GDM1 (cell line): ENCODE data around the gene GARNL3.

Source experiments
- DNase-seq: peaks from one replicate; lab custom pipeline; 2025; lab: John Stamatoyannopoulos, UW

The GARNL3 gene

DNA sequence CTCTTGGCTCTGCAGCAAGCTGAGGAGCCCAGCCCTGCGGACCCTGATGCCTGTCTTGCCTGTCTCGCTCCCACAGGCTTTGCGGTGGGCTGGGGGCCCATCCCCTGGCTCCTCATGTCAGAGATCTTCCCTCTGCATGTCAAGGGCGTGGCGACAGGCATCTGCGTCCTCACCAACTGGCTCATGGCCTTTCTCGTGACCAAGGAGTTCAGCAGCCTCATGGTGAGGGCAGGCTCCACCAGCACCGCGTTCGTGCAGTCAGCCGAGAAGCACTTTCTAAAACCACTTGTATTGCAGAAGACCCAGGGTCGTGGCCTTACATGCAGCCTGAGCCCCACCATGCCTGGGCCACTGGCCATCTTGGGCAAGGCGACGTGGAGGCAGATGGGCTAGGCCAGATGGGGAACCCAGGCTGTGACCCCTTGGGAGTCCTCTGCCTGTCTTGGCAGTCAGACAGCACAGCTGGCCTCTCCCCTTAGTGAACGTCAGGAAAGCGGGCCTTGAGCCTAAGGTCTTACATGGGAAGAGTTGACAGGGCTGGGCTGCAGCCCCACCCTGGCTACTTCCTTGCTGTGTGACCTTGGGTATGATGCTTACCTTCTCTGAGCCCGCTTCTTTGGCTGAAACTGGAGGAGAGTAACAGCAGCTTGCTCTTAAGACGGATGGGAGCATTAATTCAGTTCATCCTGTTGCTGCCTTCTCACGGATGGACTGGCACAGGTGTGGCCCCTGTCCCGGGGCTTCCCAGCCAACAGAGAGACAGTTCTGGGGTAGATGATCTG, 141.0 kb downstream of the GARNL3 start:
- DNase-seq = no peak

DNA sequence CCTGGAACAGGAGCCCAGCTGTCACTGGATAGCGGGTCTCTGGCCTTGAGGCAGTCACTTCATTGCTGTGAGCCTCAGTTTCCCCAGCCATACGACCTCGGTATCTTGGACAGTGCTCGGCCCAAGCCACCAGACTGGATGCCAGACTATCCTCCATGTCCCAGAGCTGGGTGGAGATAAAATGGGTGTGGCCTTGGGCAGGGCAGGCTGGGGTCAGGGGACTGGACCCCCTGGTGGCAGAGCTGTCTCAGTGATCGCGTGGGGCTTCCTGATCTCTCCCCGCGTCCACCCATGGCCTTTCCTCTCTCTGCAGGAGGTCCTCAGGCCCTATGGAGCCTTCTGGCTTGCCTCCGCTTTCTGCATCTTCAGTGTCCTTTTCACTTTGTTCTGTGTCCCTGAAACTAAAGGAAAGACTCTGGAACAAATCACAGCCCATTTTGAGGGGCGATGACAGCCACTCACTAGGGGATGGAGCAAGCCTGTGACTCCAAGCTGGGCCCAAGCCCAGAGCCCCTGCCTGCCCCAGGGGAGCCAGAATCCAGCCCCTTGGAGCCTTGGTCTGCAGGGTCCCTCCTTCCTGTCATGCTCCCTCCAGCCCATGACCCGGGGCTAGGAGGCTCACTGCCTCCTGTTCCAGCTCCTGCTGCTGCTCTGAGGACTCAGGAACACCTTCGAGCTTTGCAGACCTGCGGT, 142.4 kb downstream of the GARNL3 start:
- DNase-seq = no peak

DNA sequence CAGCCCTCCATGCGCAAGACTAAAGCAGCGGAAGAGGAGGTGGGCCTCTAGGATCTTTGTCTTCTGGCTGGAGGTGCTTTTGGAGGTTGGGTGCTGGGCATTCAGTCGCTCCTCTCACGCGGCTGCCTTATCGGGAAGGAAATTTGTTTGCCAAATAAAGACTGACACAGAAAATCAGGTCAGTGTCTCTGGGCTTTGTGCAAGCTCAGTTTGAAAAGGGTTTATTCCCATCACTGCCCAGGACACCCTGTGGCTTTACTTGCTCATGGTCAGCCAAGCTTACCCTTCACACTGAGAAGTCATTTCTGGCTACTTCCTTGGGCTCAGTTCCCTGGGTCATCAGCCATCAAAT, 142.9 kb downstream of the GARNL3 start:
- no peak for DNase-seq

DNA sequence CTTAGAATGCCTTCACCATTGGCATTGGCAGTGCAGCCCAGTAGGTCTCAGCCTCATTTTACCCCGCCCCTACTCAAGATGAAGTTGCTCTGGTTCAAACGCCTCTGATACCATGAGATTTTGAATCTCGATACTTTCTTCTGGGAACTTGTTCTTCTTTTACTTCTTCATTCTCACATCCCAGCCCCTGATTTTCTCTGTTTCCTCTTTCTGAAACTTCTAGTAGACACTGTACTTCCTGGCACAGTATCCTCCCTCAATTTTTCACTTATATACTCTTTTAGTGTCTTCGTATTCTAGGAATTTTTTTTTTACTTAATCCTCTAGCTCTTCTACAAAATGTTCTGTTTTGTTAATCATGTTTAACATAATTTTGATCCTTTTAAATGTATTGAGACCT, 146.5 kb downstream of the GARNL3 start:
- no peak for DNase-seq

DNA sequence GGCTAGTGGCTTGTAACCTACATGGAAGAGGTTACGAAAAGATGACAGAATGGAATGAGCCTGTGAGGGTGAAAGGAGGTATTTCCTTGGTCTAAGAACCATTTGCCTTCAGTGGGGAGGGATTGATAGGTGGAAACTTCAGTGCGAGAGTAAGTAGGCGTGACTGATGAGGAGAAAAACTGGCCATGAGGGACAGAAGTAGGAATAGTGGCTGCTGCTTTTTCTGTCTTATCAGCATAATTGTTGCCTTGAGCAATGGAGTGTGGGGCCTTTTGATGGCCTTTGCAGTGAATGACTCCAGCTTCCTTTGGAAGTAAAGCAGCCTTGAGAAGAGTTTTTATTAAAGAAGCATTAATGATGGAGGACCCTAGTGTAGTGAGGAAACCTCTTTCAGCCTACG, 150.6 kb downstream of the GARNL3 start:
- no peak for DNase-seq

DNA sequence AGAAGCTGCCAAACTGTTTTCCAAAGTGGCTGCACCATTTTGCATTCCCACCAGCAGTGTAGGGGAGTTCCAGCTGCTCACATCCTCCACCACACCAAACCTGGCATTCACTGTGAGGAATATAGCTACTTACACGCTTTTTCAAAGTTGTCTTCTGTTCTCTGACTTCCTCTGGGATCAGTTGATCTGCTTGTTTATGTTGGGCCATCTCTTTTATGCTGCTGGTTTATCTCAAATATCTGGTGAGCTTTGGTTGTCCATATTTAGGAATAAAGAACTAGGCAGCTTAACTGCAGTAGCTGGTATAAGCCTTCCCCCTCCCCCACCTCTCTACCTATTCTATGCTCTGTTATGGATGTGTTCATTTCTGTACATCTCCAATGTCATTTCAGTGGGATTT, 151.1 kb downstream of the GARNL3 start:
- DNase-seq = no peak

DNA sequence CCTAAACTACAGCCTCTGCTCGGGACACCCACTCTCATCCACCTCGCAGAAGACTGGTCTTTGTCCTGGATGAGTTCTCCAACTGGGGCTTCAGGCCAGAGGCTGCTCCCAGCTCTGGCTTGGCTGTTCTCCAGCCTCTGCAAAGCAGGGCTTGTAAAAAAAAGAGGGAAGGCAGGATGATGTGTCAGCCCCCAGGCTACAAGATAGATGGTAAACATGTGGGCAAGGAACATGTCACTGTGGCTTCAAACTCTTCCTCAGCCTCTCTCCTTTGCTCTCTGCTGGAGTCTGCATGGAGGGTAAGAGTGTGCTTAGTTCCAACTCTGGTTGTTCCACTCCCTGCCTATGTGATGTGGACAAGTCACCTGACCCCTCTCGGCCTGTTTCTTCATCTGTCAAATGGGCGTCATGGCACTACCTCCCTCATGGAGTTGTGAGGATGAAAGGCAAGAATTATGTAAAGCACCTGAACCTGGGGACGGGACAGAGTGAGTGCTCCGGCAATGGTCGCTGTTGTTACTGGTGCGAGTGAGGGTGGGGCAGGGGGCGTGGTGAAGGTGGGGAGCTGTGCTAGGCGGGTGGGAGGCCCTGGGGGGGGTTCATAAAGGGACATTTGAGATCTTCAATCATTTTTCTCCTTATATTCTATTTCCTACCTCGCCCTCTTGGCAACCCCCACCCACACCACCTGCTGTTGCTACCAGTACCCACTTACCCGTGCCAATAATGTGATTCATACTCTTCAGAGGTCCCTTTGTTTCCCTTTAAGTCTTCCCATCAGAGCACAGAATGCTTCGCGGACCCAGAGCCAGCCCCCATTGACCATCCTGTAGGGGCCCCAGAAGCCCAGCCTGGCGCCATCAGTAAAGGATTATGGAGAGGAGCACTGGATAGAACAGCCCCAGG, 152.8 kb downstream of the GARNL3 start:
- DNase-seq = no peak

DNA sequence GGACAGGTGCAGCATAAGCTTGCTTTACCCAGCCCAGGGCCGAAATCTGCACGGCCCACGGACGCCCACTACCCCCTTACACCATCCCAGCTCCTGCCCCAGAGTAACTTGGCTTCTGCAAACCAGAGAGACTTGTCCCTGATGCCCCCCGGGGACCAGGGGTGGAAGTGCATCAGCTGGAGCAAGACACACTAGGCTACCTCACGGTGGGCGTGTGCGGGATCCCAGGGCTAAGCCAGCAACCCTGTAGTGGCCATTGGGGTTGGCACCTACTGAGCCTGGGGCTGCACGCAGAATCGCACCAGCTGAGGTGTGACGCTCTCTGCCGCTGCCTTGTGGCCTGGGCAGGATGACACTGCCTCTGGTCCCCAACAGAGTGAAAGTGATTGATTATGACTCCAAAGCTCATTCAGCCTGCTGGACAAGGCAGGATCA, 153.5 kb downstream of the GARNL3 start:
- peak; percentile 44 for DNase-seq

DNA sequence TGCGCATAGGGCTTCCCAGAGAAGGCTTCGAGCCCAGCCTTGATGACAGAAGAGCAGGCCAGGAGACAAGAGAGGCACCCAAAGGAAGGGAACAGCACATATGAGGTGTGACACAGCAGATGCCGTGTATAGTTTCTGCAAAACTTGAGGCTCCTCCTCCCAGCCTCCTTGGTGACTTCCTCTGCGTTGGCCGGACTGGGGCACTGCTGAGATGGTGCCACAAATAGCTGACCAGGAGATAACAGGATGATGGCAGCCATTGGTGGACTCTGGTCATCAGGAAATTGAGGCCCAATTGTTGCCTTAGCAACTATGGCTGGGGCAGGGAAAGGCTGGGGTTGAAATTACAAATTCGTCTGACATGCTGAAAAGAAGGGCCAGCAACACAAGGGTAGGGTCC, 154.8 kb downstream of the GARNL3 start:
- DNase-seq = no peak

DNA sequence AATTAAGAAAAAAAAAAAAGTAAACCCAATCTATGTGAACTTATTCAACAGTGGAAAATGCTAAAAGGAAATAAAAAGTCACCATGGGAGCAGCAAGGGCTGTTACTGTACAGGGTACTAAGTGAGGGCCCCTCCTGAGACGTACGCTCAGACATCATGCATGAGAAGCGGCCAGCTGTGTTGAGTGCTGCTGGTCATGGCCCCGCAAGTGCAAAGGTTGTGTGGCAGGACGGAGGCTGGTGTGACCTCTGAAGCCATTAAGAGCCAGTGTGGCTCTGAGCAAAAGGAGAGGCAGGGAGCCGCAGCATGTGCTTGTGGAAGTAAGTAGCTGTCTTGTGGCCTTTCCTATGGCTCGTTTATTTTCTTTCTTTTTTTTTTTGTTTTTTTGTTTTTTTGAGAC, 156.5 kb downstream of the GARNL3 start:
- DNase-seq = no peak

DNA sequence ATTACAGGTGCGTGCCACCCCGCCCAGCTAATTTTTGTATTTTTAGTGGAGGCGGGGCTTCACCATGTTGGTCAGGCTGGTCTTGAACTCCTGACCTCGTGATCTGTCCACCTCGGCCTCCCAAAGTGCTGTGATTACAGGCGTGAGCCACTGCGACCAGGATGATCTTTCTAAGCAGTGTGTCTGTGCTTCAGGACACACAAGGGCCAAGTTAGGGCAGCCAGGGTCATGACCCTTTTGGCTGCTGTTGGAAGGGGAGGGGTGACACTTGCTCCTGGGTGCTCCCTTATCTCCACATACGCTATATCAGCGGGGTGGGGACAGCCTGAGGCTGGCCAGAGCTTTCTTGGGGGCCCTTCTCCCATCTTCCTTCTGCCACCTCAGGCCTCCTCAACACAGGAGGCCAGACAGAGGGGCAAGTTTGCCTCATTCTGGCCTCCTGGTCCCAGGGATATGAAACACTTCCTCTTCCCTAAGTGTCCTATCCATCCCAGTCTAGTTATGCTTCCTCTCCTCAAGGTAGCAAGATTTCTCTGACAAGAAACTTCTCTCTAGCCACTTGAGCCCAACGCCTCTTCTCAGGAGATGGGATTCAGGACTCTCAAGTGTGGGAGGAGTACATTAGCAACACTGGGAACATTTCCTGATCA, 157.7 kb downstream of the GARNL3 start:
- DNase-seq = no peak

DNA sequence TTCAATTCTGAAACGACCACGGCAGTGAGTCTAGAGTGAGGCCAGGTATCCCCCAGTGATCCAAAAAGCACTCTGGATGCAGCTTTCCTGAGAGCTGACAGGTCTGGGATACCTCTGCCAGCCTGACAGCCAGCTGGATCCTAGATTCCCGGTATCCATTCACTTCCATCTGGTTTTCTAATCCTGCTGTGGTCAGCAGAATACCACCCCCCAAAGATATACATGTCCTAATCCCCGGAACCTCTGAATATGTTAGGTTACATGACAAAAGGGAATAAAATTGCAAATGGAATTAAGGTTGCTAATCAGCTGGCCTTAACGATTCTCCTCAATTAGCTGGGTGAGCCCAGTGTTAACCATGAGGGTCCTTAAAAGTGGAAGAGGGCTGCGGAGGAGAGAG, 158.2 kb downstream of the GARNL3 start:
- DNase-seq = no peak

DNA sequence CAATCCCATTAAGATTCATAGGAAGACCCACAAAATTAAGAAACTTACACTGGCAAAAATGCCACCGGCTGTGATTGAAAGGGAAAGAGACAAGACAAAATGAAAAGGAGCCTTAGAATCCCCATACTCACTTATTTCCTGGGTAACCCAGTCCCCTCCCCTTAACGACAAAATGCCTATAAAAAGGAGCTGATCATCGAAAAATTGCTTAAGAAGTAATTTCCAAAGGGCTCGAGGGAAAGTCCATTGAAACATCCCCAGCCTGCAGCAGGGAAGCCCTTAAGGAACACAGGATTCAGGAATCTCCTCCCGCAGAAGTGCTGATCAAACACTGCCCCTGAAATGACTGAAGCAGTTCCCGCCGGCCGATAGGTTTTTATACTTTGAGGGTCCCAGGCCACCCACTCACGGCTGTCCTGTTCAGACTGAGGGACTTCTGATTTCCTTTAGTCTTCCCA, 158.9 kb downstream of the GARNL3 start:
- DNase-seq = no peak

DNA sequence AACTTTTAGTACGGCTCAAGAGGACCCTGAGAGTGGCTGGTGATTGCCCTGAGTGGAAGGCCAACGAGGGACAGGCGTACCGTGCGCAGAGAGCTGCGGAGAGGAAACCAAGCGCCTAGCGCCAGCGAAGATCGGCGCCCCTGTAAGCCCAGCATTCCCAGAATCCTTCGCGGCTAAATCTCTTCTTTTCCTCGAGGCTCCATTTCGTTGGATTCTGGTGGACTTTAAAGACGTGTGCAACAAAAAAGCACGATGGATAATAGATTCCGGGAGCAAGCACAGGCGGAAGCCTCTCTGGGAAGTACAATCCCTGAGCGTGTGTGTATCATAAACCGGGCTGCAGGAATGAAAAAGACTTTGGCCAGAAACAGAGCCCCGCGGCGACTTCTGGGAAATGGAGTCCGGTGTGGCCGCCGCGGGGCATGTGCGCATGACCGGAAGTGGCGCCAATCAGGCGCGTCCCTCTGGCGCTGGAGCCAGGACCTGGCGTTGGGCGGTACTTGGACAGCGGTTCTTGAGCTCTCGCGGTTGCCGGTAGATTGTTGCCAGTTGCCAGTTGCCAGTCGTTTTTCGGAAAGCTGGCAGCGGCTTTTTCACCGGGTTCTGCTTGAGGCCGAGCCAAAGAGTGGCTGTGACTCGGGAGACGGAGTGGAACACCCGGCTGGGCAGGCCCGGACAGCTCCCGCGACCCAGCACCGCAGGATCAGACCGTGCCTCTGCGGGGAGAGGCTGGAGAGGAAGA, 159.5 kb downstream of the GARNL3 start, which contains the start of gene ZNF79:
TSS of gene ZNF79 (plus strand) at position 449 of the 742 bp plus-strand sequence. CDS start 406 bp downstream, outside the sequence.
- DNase-seq = peak; percentile 84

DNA sequence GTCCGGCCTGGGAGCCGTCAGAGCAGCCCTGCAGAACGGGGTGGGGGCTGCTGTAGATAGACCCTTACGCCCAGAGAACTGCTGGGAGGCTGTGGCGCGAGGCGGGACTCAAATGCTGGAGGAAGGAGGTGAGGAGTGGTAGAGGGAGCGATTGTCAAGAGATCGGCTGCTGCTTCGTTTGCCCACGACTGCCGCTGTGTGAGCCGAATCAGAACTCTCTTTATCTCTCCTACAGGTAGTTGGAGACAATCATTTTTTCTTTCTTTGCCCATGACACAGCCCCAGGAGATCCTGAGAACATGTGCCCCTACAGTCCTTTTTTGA, 160.1 kb downstream of the GARNL3 start:
- DNase-seq = no peak

DNA sequence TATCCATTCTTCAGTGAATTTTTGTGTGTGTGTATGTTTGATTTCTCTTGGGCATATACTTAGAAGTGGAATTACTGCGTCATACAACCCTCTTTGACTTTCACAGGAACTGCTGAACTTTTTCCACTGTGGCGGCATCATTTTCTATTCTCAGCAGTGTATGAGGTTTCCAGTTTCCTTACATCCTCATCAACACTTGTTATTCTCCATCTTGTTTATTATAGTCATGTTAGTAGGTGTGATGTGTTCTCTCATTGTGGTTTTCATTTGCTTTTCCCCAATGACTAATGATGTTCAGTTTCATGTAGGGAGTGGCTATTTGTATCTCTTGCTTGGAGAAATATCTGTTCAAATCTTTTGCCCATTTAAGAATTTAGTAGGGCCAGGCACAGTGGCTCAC, 162.2 kb downstream of the GARNL3 start:
- DNase-seq = no peak

DNA sequence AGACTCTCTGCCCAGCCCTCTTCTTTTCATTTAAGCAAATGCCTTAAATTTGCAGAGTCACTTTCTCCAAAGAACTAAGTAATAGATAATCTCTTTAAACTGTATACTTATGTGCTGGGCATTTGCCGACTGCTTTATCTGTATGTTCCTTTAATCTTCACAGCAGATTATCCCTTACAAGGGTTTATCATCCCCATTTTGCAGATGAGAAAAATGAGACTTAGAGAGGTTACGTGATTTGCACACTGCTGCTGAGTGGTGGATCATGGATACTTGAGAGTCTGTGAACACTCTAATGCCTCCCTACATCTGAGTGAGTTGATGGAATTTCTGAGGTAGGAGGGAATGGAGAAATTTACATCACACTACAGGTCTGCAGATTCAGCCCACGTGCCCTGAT, 163.8 kb downstream of the GARNL3 start:
- DNase-seq = no peak

DNA sequence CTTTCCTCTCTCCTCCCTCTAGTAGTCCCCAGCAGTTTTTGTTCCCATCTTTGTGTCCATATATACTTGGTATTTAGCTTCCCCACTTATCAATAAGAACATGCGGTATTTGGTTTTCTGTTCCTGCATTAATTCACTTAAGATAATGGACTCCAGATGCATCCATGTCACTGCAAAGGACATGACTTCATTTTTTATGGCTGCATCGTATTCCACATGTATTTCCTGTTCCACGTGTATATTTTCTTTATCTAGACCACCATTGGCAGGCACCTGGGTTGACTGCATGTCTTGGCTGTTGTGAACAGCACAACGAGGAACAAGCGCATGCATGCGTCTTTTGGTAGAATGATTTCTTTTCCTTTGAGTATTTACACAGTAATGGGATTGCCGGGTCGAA, 165.8 kb downstream of the GARNL3 start:
- DNase-seq = no peak

DNA sequence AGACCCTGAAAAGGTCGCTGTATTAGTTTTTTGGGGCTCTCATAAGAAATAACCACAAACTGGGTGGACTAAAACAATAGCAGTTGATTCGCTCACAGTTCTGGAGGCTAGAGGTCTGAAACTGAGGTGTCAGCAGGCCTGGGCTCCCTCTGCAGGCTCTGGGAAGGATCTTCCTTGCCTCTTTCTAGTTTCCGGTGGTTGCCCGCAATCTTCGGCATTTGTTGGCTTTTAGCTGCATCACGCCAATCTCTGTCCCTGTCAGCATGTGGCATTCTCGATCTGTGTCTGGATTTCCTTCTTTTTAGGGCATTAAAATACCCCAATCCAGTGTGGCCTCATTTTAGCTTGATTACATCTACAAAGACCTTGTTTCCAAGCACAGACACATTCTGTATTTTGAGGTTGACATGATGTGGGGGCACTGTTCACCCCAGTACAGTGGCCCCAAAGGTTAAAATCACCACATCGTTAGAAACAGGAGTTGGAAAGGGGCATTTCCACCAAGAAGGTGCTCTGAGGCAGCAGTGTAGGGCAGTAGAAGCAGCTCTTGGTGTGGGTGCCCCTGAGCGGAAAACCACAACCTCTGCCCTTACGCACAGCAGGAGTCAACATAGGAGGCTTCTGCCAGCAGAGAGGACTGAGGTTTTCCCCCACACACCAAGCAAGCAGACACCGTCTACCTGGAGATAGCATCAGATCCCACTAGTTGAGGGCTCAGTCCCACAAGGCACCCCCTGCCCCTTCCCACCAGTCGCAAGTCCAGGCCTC, 173.1 kb downstream of the GARNL3 start:
- no peak for DNase-seq

DNA sequence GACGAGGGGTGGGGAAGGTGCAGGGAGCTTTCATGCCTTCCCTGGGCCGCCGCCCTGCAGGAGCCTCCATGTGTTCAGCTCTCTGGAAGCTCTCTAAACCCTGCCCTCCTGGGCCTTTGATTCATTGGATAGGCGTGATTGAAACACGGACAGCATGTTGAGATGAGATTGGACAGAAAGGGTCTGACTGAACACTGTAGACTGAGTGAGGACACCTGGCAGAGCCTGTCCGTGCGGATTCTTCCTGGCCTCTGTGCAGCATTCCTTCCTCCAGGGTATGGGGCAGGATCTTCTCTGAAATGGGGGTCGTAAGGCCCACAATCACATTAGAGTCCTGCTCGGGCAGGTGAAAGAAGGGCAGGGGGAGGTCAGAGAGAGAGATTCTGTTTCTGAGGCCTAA, 173.8 kb downstream of the GARNL3 start:
- no peak for DNase-seq
